Measurements from ENCODE around the gene KIRREL2. TPM values are rescaled to one million over a fixed set of nuclear protein-coding genes. Genes with fewer than 3 reads are reported as not detected.
A peak's percentile ranks its signal among the peaks of the same experiment; 100 is the strongest.

The KIRREL2 gene
- total RNA-seq, 1 donor from 2014 or later = not detected

DNA sequence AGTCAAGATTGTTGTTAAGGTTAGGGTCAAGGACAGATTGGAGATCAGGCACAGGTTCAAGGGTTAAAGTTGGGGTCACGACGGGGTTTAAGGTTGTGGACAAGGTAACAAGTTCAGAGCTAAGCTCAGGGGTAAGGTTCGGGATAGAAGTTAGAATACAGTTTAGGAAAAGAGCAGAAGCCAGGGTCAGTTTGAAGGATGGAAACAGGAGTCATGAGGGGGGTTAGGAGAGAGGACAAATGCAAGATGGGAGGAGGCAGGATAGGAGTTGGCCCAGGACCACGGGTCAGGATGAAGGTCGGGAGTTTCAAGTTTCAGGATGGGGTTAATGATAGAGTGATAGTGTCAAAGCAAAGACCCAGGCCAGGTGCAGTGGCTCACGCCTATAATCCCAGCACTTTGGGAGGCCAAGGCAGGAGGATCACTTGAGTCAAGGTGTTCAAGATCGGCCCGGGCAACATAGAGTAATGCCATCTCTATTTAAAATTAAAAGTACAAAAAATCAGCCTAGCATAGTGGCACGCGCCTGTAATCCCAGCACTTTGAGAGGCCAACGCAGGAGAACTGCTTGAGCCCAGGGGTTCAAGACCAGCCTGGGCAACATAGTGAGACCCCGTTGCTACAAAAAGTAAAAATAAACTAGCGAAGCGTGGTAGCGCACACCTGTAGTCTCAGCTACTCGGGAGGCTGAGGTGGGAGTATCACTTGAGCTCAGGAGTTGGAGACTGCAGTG is 12.1 kb upstream of the KIRREL2 start:
- DNase-seq (ENCODE audit: low read depth) = no peak

DNA sequence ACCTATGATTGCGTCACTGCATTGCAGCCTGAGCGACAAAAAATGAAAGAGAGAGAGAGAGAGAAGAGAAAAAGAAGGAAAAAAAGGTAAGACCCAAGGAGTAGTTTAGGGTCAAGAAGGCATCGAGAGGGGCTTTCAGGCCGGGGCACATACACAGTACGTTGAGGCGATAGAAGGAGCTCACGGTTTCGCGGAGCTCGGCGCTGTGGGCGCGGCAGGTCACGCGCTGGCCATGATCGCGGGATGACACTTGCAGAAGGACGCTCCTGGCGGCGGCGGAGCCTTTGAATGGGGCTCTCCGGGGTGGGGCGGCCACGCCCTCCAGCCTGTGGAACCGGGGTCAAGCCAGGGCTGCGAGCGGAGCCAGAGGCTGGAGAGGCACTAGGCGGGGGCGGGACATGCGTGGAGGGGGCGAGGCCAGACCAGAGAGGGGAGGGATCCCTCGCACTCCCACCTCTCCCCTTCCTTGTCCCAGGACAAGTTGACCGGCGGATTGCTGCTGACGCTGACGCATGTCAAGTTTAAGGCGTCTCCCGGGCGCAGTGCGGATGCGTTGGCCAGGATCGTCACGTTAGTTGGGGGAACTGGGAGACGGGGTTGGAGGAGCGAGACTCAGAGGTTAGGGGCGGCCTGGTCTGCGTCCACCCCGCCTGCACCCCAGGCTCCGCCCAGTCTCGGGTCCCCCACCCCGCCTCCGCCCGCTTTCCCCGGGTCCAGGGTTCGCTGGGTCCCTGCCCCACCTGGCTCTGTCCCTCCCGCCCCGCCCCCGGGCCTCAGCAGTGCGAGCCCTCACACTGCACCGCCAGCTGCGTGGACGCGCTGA is 11.3 kb upstream of the KIRREL2 start:
- no peak for DNase-seq (ENCODE audit: low read depth)

DNA sequence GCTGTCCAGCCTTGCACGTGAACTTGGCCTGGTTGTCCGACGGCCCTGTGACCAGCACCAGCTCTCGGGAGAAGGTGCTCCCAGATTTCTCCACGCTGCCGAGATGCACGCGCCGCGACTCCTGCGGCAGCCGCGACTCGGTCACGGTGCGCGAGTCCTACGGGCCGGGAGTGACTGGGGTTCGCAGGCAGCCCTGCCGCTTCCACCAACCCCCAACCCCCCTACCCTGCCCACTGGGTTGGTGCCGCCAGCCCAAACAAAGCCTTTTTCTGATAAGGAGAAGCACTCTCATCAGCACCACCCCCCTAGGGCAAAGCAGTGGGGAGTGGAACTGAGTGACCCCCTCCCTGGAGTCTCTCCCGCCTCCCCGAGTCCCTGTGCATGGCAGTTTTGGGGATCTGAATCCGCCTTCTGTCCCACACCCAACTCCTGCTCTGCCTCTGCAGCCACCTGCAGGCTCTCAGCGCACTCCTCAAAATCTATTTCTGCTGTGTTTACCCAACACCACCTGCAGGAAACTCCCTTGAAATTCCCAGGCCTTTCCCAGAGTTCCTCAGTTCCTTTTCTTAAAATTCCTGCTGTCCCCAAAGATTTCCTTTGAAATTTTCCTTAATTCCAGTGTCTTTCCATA is 10.6 kb upstream of the KIRREL2 start:
- DNase-seq (ENCODE audit: low read depth) = peak; percentile 6

DNA sequence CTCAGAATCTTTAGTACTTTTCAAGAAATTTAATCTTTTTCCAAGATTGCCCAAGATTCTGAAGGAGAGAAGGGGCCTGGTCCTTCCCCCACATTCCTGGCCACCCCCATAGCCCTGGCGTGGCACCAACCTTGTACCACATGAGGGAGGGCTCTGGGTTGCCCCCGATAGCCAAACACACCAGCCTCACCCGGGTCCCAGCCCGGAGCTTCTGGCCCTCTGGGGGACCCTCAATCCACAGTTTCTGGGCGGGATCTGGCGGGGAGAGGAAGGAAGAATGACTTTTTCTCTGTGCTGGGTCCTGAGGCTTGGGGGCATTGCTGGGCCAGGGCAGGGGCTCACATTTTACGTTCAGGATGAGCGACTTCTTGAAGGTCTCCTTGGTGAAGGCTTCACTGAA is 8.8 kb upstream of the KIRREL2 start:
- no peak for DNase-seq (ENCODE audit: low read depth)

DNA sequence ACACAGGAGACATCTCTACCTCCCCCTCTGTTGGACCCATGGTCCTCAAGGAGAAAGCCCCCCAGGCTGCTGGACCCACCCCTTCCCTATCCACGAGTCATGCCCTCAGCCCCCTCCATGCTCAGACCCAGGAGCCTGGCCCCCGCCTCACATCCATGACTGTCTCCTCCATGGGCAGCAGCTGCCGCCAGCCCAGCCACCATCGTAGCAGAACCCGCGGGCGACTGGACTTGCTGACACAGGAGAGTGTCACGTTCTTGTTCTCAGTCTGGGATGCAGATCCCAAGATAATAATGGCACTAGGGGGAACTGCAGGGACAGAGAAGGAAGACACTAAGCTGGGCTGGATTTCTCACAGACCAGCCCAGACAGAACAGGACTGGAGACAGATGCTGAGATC is 8.2 kb upstream of the KIRREL2 start:
- DNase-seq (ENCODE audit: low read depth) = no peak

DNA sequence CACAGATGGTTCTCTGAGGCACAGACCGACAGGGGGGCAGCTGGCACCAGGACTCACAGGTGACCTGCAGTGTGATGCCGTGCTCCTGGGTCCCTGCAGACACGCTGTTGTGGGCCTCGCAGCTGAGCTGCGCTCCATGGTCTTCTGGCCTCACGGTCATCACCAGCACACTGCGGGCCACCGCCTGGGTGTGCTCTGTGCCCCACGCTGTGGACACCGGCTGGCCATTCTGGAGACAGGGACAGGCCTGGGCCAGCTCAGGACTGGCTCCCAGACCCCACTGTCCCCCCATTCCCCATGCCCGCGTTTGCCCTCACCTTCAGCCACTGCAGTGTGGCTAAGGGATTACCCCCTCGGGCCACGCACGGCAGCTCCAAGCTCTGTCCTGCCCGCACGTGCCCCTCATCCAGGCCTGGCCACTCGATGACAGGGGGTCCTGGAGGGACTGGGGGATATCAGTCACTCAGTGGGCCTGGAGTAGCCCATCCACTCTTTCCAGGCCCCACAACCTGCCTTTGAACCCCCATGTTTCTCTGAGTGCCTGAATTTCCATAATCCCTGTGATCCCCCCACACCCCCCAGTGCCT is 7.7 kb upstream of the KIRREL2 start:
- no peak for DNase-seq (ENCODE audit: low read depth)

DNA sequence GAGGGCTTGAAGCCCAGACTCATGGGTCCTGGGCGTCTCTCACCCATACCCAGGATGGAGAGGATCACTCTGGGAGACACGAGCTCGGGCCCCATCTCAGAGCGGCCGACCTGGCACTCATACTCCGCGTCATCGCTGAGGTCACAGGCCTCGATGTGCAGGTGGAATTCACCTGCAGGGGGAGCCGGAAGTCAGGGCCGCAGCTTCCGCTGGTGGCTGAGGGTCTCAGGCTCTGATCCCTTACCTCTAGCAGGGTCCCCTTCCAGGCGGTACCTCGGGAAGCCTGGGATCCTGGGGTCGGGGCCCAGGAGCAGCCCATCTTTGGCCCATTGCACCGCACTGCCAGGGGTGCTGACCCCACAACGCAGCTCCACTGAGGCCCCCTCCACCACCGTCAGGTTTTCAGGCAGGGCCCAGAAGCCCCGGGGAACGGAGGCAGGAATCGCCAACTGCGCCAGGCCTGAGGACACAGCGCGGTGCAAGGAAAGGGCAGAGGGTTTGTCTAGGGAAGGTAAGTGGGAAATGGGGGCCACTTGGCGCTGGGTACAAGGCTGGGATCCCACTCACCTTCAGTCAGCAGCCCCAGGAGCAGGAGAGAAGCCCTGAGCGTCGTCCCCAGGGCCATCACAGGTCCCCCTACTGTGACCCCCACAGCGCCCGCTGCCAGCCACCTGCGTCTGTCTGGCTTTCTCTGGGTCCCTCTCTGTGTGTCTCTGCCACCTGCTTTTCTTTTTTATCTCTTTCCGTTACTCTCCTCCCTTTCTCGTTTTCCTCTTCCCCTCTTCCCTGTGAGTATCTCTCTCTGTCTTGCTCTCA is 5.3 kb upstream of the KIRREL2 start:
- DNase-seq (ENCODE audit: low read depth) = no peak

DNA sequence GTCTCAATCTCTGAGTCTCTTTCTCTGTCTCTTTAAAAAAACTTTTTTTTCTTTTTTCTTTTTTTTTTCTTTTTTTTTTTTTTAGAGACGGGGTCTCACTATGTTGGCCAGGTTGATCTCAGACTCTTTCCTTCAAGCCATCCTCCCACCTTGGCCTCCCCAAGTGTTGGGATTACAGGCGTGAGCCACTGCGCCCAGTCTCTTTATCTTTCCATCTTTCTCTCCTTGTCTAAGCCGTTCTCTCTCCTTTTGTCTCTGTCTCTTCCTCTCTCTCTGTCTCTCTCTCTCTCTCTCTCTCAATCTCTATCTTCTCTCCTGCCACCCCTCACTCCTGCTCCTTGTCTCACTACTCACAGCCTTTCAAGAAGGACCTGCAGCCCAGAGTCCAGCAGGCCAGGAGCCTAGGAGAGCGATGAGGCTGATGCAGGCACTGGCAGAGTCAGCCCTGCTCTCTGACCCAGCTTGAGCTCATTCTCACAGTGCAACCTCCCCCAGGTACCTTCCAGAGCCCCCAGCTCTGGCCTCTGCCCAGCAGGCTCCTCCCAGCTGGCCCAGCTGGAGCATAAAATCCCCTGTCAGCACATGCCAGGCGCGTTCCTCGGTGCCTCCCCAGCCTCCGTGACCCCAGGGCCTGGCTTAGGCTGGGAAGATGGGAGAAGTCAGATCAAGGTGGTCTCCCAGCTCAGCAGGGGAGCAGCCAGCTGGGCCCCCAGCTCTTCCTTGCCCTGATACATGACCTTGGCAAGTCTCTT is 4.5 kb upstream of the KIRREL2 start, which contains the start of gene NPHS1:
NPHS1 (minus strand) TSS at position 476 of the 752 bp plus-strand sequence. CDS start 667 bp downstream, outside the sequence.
- DNase-seq (ENCODE audit: low read depth) = no peak

DNA sequence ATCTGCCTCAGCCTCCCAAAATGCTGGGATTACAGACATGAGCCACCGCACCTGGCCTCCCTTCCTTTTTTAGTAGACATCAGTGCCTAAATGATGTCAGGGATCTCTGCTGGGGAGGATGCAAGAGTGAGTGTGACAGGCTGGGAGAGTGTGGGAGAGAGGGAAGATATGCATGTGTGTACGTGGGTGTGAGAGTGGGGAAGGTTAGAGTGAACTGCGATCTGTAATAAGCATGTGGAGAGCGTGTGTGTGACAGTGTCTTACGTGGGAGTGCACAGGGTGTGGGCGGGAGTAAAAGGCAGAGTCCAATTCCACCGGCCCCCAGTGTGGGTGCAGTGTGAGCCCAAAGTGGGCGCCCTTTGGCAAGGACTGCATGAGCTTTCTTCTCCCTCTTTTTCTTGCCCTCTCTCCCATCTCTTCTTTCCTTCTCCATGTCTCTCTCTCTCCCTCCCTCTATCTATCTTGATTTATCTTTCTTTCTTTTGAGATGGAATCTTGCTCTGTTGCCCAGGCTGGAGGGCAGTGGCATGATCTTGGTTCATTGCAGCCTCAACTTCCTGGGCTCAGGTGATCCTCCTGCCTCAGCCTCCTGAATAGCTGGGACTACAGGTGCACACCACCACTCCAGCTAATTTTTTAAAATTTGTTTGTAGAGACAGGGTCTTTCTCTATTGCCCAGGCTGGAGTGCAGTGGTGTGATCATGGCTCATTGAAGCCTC is 3.5 kb upstream of the KIRREL2 start:
- DNase-seq (ENCODE audit: low read depth) = no peak

DNA sequence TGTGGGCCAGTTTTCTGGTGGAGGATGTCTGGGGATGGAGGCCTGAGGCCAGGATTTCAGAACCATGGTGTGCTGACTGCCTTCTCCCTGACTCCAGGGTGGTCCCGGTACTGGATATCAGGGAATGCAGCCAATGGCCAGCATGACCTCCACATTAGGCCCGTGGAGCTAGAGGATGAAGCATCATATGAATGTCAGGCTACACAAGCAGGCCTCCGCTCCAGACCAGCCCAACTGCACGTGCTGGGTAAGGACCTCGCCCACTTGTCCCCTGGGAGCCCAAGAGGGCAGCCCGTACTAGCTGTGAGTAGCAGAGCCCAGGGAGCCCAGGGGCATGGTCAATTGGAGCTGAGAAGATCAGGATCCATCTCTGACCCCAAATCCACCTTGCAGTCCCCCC is 1.6 kb downstream of the KIRREL2 start:
- no peak for DNase-seq (ENCODE audit: low read depth)

DNA sequence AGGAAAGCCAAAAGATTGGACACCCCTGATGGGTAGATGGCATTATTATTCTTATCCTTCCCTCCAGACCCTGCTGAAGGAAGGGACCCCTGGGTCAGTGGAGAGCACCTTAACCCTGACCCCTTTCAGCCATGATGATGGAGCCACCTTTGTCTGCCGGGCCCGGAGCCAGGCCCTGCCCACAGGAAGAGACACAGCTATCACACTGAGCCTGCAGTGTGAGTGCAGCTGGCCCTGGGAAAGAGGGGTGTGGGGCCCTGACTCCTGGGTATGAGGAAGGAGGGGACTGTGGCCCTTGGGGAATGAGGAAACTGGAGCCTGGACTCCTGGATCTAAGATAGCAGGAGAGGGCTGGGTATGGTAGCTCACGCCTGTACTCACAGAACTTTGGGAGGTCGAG is 2.7 kb downstream of the KIRREL2 start:
- DNase-seq (ENCODE audit: low read depth) = no peak

DNA sequence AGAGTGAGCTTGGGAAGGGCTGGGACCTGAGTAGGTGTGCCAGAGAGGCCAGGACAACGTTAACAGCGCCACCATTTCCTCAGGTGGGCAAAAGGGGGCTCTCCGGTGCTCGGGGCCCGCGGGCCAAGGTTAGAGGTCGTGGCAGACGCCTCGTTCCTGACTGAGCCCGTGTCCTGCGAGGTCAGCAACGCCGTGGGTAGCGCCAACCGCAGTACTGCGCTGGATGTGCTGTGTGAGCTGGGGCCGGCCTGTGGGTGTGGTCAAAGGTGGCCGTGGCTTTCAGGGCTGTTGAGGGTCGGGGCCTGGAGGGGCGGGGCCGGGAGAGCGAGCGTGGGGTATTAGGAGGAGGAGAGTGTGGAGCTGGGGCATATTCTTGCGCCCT is 3.7 kb downstream of the KIRREL2 start:
- DNase-seq (ENCODE audit: low read depth) = no peak

DNA sequence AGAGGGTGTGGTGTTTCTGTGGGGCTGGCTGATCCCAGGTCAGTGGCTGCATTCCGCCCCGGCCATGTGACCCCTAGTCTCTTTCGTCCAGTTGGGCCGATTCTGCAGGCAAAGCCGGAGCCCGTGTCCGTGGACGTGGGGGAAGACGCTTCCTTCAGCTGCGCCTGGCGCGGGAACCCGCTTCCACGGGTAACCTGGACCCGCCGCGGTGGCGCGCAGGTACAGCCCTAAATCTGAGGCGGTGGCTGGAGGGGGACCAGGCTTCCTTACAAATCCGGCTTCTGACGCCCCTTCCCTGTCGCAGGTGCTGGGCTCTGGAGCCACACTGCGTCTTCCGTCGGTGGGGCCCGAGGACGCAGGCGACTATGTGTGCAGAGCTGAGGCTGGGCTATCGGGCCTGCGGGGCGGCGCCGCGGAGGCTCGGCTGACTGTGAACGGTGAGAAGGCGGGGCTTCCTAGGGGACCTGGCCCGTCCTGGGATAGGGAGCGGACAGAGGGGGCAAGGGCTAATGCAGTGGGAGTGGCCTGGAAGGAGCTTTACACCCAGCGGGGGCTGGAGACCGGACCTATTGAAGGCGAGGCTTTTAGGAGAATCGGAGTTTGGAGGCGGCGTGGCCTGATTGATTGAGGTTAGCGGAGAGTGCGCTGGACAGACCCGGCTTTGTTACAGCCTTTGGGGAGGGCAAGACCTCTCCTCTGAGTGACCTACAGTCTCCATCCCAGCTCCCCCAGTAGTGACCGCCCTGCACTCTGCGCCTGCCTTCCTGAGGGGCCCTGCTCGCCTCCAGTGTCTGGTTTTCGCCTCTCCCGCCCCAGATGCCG is 4.3 kb downstream of the KIRREL2 start:
- DNase-seq (ENCODE audit: low read depth) = no peak

DNA sequence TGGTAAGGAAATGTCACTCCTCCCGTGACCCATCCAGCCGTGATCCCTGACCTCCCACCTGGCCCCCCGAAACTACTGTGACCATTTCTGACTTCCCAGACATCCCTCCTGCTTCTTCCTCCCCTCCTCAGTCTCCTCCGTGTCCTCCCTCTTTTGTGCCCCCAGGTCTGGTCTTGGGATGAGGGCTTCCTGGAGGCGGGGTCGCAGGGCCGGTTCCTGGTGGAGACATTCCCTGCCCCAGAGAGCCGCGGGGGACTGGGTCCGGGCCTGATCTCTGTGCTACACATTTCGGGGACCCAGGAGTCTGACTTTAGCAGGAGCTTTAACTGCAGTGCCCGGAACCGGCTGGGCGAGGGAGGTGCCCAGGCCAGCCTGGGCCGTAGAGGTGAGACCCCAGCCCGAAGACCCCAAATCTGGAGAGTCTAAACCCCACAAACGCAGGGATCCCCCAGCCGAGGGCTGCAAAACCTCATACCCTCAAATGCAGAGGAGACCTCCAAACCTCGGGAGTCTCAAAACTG is 5.0 kb downstream of the KIRREL2 start:
- no peak for DNase-seq (ENCODE audit: low read depth)

DNA sequence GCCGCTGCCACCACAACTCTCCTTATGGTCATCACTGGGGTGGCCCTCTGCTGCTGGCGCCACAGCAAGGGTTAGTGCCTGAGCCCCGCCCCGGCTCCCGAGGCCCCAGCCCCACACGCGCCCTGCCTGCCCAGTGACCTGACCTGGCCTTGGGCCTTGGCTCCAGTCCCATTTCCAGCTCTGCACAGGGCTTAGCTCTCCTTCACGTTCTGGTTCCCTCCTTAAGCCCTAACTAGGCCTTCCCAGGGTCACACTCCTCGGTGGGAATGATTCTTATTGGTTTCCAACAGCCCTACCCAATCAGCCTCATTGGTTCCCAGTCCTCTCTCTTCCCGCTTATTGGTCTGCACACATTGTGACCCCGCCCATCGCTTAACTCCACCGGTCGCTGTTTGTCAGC is 5.8 kb downstream of the KIRREL2 start:
- DNase-seq (ENCODE audit: low read depth) = no peak

DNA sequence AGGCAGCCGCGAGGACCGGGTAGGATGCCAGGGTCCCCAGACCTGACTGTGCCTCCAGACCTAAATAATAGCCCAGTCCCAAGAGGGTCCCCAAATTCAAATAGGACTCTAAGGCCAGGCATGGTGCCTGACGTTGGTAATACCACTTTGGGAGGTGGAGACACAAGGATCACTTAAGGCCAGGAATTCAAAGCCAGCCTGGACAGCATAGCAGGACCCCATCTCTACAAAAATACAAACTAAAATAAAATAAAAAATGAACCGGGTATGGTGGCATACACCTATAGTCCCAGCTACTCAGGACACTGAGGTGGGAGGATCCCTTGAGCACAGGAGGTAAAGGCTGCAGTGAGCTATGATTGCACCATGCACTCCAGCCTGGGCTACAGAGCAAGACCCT is 6.3 kb downstream of the KIRREL2 start:
- DNase-seq (ENCODE audit: low read depth) = no peak

DNA sequence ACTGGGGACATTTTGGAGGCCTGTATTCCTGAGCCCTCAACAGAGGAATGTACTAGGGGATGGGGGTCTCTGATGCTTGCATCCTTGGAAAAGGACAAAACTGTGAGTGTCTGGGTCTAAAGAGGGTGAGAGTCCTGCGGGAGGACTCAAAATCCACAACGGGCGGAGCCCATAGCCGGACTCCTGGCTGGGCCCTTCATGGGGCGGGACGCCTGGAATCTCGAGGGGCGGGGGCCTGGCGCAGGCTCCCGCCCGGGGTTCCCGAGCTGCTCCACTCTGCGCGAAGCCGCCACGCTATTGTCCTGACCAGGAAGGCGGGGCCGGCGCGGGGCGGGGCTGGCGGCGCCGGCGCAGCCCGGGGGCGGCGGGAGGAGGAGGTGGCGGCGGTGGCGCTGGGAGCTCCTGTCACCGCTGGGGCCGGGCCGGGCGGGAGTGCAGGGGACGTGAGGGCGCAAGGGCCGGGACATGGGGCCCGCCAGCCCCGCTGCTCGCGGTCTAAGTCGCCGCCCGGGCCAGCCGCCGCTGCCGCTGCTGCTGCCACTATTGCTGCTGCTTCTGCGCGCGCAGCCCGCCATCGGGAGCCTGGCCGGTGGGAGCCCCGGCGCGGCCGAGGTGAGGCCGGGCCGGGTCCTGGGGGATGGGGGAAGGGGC is 11.6 kb downstream of the KIRREL2 start, which contains the start of gene APLP1:
APLP1 (plus strand) TSS at position 403 of the 651 bp plus-strand sequence; CDS start at position 466, 63 bp downstream.
- DNase-seq (ENCODE audit: low read depth) = no peak

DNA sequence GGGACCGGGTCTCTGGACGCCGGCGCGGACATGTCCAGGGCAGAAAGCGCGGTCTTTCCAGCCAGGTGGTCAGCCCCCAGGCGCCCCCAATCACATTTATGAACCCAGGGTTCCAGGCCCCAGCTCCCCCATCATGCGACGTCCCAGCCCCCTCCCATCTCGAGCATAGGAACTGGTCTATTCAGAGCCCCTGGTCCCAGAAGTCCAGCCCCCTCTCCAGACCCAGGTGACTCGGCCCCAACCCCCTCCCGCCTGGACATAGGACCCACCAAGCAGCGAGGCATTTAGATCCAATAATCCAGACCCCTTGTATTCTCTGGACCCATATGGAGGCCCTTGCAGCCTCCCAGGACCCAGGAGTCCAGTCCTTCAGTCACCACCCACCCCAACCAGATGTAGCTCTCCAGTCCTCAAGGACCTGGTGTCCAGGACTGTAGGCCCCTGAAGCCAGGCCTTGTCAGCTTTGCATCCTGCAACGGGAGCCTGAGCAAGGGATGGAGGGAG is 12.2 kb downstream of the KIRREL2 start:
- no peak for DNase-seq (ENCODE audit: low read depth)
